ENCODE data around the gene TMEM214. TPM values are rescaled to one million over a fixed set of nuclear protein-coding genes. Genes with fewer than 3 reads are reported as not detected.

Gene TMEM214, protein sequence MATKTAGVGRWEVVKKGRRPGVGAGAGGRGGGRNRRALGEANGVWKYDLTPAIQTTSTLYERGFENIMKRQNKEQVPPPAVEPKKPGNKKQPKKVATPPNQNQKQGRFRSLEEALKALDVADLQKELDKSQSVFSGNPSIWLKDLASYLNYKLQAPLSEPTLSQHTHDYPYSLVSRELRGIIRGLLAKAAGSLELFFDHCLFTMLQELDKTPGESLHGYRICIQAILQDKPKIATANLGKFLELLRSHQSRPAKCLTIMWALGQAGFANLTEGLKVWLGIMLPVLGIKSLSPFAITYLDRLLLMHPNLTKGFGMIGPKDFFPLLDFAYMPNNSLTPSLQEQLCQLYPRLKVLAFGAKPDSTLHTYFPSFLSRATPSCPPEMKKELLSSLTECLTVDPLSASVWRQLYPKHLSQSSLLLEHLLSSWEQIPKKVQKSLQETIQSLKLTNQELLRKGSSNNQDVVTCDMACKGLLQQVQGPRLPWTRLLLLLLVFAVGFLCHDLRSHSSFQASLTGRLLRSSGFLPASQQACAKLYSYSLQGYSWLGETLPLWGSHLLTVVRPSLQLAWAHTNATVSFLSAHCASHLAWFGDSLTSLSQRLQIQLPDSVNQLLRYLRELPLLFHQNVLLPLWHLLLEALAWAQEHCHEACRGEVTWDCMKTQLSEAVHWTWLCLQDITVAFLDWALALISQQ
- 74.1 TPM for total RNA-seq

- intact Hi-C loops (cut with DNase I), result loop anchor here (1.0 to 5.0 kb wide), 5 partner anchors 18 to 100 kb away; partner anchors contain the start of genes KHK, MAPRE3, OST4 and PREB
- peaks cover 22 to 30% of the 10 kb centered on the region in 2 donors for H3K36me3 ChIP-seq
- peaks cover 5 to 18% of the 10 kb centered on the region in 2 donors for H3K4me1 ChIP-seq
- DNase-seq (ENCODE audit: low spot score in 2 of 2), result peak; percentile 49 to 94
- no peaks in the 10 kb centered on the region for H3K9me3 ChIP-seq
- peak within 1 kb of the TSS; percentile 78 to 91 for H3K27ac ChIP-seq
- no peaks in the 10 kb centered on the region for H3K27me3 ChIP-seq
- H3K4me3 ChIP-seq, result peak within 1 kb of the TSS; percentile 59 to 92
- TF ChIP-seq, protein P1, sequence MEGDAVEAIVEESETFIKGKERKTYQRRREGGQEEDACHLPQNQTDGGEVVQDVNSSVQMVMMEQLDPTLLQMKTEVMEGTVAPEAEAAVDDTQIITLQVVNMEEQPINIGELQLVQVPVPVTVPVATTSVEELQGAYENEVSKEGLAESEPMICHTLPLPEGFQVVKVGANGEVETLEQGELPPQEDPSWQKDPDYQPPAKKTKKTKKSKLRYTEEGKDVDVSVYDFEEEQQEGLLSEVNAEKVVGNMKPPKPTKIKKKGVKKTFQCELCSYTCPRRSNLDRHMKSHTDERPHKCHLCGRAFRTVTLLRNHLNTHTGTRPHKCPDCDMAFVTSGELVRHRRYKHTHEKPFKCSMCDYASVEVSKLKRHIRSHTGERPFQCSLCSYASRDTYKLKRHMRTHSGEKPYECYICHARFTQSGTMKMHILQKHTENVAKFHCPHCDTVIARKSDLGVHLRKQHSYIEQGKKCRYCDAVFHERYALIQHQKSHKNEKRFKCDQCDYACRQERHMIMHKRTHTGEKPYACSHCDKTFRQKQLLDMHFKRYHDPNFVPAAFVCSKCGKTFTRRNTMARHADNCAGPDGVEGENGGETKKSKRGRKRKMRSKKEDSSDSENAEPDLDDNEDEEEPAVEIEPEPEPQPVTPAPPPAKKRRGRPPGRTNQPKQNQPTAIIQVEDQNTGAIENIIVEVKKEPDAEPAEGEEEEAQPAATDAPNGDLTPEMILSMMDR (IDR thresholded peaks at IDR 0.05), result peak in 1 of 3 experiments; percentile 8
These were observed at the start of gene TMEM214 for GRCh38 chr2:27032495-27033252. TSS of gene TMEM214 (plus strand) at chr2:27032965. CDS start at chr2:27033016, 51 bp downstream.

DNA sequence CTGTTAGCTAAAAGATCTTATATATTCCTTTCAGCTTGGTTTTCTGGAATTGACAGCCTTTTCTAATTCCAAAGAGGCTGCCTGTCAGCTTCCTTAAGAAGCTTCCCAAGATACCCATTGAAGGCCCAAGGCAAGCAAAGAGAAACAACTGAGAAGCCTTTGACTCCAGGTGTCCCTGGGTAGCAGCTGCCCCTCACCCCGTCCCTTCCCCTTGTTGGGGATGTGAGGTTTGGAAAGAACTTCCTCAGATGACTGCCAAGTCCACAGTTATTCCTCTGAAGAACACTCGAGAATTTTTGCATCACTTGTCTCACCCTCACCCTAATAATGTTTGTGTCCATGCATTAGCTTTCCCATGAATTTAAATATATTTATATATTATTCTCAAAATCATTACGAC is 49.0 kb upstream of the TMEM214 start:
- H3K27ac ChIP-seq, result no peak overlapping the region
- DNase-seq (ENCODE audit: low spot score in 2 of 2), result no peak
- no peaks in the 10 kb centered on the region for H3K4me1 ChIP-seq
- H3K9me3 ChIP-seq, result no peaks in the 10 kb centered on the region
- H3K27me3 ChIP-seq, result no peaks in the 10 kb centered on the region
- TF ChIP-seq, protein P1 (IDR thresholded peaks at IDR 0.05), result no peak
- no peak overlapping the region for H3K4me3 ChIP-seq
- intact Hi-C loops (cut with DNase I), result no loop called here
- no peaks in the 10 kb centered on the region for H3K36me3 ChIP-seq

GRCh38 chr2:26985807-26986206 is 47.0 kb upstream of the TMEM214 start:
- H3K4me1 ChIP-seq, result no peaks in the 10 kb centered on the region
- no peaks in the 10 kb centered on the region for H3K36me3 ChIP-seq
- no peaks in the 10 kb centered on the region for H3K9me3 ChIP-seq
- H3K27ac ChIP-seq, result no peak overlapping the region
- intact Hi-C loops (cut with DNase I), result no loop called here
- no peak for DNase-seq (ENCODE audit: low spot score in 2 of 2)
- TF ChIP-seq, protein P1 (IDR thresholded peaks at IDR 0.05), result no peak
- H3K4me3 ChIP-seq, result no peak overlapping the region
- no peaks in the 10 kb centered on the region for H3K27me3 ChIP-seq

DNA sequence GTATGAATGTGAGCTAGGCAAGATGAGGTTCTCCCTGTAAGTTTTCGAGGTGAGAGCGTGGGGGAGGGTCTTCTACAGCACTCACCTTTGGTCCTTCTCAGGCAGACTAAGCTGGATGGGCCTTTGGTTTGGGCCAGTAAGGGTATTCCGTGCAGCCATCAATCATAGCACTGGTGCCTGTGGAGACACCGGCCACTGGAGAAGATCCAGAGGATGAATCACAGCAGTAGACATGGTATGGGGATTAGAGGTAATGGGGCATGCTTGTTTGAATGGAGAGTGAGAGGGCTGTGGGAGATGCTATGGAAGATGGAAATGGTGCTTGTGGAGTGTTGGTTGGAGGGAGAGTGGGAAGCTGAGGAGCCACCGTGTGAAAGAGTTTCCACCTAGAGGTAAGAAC is 46.2 kb upstream of the TMEM214 start:
- H3K27ac ChIP-seq, result no peak overlapping the region
- intact Hi-C loops (cut with DNase I), result no loop called here
- H3K36me3 ChIP-seq, result no peaks in the 10 kb centered on the region
- TF ChIP-seq, protein P1 (IDR thresholded peaks at IDR 0.05), result no peak
- H3K9me3 ChIP-seq, result no peaks in the 10 kb centered on the region
- H3K4me1 ChIP-seq, result no peaks in the 10 kb centered on the region
- H3K27me3 ChIP-seq, result no peaks in the 10 kb centered on the region
- H3K4me3 ChIP-seq, result no peak overlapping the region
- no peak for DNase-seq (ENCODE audit: low spot score in 2 of 2)

DNA sequence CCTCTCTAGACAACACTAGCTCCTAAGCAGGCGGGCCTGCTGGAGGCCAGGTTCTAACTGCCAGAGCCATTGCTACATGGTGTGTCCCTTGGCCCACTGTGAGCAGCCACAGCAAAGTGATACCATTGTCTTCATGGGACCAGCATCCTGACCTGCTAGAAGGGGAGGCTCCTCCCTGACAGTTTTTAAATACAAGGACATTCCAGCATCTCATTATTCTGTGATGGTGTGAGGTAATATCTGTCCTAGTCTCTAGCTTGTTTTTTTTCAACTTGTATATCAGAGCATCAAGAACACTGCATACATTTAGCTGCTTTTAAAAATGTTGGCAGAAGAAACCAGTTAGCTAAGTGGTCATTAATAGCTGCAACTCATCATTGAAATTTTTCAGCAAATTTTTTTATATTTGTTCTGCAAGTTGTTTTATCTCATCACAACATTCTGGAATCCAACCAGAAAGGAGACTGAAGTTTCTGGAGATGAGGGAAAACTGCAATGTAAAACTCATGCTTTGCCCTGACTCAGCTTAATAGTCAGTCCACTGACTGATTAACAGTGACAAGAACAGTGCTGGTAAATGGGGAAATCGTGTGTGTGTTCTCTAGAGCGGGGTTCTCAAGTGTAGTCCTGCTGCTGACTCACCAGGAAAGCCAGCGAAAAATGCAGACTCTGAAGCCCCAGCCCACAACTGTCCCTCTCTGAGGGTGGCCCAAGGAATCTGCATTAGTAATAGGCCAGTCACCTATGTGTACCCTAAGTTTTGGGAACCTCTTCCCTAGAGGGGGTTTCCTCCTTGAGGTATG is 44.5 kb upstream of the TMEM214 start:
- no peaks in the 10 kb centered on the region for H3K27me3 ChIP-seq

More for the DNA sequence above, 44.5 kb upstream of the TMEM214 start:
- H3K4me1 ChIP-seq, result no peaks in the 10 kb centered on the region
- intact Hi-C loops (cut with DNase I), result no loop called here
- H3K36me3 ChIP-seq, result no peaks in the 10 kb centered on the region
- H3K4me3 ChIP-seq, result no peak overlapping the region
- H3K27ac ChIP-seq, result no peak overlapping the region
- no peak for DNase-seq (ENCODE audit: low spot score in 2 of 2)
- TF ChIP-seq, protein P1 (IDR thresholded peaks at IDR 0.05), result no peak
- no peaks in the 10 kb centered on the region for H3K9me3 ChIP-seq
